ENCODE measurements around the gene SOX10.

GRCh38 chr22:37923927-37924326, 60.4 kb downstream of the SOX10 start:
- TF ChIP-seq CTCF (conservative IDR thresholded peaks at IDR 0.05; ENCODE audit: low read length) (no peak), EZH2phosphoT487 (IDR thresholded peaks at IDR 0.05; ENCODE audit: borderline replicate concordance, low read depth, low read length) (no peak)

Data from OCI-LY7 (cell line).